Fibroblast of skin of right quadriceps (primary cell): Measurements from ENCODE around the gene CYTH1.

Source experiments
- DNase-seq: peaks from one replicate; pipeline ENCODE4 v3.0.0-alpha.2; 2013

The CYTH1 gene, protein sequence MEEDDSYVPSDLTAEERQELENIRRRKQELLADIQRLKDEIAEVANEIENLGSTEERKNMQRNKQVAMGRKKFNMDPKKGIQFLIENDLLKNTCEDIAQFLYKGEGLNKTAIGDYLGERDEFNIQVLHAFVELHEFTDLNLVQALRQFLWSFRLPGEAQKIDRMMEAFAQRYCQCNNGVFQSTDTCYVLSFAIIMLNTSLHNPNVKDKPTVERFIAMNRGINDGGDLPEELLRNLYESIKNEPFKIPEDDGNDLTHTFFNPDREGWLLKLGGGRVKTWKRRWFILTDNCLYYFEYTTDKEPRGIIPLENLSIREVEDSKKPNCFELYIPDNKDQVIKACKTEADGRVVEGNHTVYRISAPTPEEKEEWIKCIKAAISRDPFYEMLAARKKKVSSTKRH

DNA sequence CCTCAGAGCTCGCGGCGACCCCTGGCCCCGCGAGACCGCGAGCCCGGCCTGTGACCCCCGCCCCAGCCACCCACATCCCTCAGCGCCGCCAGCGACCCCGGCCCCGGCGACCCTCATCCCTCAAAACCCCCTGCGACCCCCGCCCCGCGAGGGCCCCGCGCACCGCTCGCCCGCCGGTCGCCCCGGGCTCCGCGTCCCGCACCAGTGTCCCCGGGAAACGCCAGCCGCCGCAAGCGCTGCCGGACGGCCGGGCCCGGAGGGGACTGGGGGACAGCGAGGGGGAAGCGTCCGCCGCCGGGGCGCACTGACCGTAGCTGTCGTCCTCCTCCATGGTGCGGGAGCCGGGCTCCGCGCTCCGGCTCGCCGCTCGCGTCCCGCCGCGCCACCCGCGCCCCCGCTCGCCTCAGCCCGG, at the start of gene CYTH1:
TSS of gene CYTH1 (minus strand) at position 381 of the 412 bp plus-strand sequence. CDS start at position 331, 50 bp downstream.
- no peak for DNase-seq

DNA sequence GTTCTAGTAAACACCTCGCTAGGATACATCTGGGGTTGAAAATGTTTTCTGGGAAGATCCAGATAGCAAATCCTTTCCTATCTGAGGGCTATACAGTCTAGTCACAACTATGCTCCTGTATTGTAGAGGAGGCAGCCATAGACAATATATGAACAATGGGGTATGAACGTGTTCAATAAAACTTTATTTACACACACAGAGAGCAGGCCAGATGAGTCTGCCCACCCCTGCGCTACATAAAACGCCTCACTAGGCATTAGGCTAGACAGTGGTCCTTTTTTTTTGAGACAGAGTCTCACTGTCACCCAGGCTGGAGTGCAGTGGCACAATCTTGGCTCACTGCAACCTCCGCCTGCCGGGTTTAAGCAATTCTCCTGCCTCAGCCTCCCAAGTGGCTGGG, 47.4 kb upstream of the CYTH1 start:
- no peak for DNase-seq

DNA sequence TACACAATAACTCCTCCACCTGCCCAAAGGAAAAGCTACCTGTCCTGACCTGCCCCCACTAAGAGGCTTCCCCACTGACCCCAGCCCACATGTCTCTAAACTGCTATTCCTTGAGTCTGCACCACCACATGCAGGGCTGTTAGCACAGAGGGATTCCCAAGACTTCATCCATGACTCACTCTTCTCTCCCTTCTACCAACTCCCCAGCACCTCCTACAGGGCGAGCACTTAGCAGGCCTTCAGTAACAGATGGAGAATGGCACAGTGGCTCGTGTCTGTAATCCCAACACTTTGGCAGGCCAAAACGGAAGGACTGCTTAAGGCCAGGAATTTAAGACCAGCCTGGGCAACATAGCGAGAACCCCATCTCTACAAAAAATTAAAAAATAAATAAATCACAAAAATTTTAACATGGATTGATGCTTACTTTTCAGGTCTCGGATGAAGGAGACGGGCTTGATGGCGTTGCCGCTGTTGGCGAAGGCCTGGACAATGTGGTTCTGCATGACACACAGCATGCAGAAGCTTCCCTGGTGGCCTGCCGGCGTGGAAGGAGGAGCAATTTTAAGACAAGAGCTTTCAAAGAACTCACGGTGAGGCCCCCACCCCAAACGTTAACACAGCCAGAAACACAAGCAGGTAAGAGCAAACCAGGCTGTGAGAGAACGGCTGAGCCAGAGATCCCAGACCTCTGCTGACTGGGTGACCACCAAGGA, 46.6 kb upstream of the CYTH1 start:
- peak; percentile 41 for DNase-seq

DNA sequence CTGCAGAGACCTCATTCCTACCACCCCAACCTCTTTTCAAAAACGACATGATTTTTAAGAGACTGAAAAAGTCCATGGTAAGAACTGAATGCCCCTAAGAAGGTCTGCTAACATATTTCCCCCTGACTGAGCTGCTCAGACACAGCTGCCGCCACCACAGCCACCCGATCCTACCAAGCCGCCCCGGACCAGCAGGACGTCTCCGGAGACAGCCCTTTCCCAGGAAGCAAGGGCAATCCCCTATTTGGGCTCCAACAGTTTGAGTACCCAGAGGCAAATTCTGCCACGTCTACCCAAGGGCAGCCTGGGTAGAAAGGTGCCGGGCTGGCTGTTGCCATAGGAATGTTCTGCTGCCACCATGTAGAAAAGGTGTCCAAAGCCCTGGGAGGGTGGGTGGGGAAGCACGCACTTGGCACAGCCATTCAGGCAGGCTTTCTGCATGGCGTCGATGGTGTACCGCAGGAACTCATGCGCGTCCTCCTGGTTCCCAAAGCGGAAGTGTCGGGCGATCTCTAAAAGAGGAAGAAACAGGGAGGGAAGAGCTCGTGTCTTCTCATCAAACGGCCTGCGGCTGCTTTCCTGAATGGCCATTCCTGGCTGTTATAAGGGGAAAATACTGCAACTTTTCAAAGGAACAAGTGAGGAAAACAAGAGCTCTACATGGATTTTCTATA, 44.9 kb upstream of the CYTH1 start:
- no peak for DNase-seq

DNA sequence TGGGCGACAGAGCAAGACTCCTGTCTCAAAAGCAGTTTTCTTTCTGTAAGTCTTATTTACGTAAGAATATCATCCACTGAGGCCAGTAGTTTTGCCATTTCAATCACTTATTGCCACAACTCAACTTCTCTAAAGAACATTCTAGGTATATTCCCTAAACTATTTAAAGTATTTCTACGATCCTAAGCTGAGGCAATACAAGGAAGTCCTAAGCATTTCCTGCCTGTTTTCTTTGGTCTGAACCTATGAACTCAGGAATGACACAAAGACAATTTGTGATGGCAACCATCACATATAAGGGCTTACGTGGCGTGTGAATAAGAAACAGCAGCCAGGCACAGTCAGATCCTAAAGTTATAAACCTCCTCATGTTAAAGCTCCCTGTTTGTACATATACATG, 44.3 kb upstream of the CYTH1 start:
- DNase-seq, result peak; percentile 24

DNA sequence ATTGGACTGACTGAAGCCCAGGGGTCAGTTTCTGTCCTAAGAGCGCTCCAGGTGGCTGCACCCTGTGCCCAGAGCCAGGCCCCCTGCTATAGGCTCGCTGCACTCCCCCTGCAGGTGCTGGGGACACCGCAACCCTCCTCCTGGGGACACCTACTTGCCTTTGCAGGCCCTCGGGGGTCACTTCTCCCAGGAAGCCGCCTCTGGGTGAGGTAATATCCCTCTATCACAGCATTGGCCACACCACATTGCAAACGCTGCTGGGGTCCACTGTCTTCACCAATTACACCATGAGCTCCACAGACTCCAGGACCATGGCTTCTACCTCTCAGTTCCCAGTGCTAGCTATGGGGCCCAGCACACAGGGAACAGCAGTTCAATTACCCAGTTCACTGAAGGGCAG, 43.6 kb upstream of the CYTH1 start:
- no peak for DNase-seq

DNA sequence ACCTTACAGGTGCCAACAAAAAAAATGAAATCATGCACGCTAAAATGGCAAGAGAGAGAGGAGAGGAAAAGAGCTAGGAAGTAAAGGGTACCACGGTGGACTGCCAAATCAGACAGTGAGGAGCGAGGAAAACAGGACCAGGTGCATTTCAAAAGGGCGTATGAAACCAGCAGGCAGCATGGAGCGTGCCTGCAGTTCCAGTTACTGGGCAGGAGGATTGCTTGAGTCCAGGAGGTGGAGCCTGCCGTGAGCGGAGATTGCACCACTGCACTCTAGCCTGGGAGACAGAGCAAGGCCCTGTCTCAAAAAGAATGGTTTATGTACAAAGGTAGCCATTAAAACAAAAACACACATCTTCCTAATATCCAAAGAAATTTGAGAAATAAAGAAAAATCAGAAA, 42.2 kb upstream of the CYTH1 start:
- no peak for DNase-seq

DNA sequence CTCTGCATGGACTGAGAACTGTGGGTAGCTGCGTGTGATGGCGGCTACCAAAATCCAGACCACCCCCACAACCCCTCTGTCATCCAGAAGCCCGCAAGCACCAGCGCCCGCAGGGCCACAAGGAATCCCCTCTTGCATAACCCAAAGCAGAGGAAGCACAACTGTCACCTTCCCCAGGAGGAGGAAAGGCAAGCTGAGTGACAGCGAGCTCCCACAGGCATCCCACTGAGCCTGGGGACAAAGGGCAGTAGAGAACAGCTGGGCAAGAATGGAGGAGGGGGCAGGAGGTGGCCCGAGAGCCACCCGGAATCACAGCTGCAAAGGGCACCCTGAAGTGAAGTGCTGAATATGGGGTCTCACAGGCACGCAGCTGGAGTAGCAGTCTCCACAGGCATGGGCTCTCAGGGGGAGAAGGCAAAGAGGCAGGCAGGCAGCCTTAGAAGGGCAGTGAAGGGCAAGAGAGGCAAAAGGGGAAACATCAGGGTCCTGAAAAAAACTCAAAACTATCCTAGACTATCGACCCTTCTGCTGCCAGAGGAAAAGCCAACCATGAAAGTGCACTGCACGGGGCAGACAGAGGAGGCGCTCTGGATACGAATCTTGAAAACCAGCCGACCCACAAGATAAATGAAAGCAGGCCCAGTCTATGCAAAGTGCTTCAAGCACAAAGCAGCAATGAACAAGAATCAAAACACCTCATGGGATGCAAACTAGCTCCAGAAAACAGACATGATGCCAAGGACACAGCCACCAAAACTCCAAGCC, 41.4 kb upstream of the CYTH1 start:
- DNase-seq, result no peak

DNA sequence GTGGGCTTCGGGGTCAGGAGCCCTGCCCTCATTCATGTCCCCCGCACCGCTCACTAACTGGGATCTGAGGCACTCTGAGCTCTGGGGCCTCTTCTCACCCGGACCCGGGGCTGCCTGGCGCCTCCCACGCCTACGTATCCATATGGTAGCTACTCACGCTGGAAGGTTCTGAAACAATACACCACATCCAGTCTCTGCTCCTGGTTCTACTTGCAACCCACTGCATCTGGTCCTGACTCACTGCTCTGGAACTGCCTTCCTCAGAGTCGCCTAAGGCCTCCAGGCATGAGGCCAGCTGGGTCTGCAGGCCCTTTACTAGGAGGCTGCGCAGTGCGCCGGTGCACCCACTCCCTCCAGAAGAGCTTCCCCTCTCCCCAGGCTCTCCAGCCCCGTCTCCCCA, 40.5 kb upstream of the CYTH1 start:
- peak; percentile 86 for DNase-seq

DNA sequence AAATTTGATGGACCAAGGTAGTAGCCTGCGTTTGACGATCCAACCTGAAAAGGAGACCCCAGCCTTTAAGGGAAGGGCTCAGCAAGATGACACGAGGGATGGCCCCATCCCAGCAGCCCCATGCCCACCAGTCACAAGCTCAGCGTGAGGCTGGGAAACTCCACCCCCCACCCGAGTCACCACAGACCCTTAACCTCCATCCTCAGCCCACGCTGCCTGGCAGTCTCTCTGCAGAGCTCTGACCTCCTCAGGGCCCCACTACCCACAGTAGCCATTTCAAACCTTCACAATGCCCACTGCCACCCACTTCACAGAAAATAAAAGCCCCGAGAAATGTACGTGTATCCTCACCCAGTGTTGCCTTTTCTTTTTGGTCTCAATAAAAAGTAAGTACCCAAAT, 39.9 kb upstream of the CYTH1 start:
- DNase-seq, result no peak

DNA sequence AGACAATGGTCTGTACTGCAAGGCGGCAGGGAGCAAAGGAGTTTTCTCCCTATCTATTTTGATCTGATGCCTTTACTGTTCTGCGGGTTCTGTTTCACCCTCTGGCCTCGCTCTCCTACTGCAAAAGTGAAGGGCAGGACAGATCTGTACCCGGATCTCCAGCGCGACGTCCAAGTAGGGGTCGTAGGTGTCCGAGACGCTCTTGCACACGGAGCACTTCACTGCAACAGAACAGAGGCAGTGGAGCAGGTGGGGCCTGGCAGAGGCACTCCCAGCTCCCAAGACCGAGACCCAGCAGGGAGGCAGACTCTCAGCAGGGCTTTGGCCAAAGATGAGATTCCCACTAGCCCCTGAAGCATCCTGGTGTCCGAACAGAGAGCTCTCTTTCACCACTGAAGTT, 38.8 kb upstream of the CYTH1 start:
- DNase-seq, result no peak

DNA sequence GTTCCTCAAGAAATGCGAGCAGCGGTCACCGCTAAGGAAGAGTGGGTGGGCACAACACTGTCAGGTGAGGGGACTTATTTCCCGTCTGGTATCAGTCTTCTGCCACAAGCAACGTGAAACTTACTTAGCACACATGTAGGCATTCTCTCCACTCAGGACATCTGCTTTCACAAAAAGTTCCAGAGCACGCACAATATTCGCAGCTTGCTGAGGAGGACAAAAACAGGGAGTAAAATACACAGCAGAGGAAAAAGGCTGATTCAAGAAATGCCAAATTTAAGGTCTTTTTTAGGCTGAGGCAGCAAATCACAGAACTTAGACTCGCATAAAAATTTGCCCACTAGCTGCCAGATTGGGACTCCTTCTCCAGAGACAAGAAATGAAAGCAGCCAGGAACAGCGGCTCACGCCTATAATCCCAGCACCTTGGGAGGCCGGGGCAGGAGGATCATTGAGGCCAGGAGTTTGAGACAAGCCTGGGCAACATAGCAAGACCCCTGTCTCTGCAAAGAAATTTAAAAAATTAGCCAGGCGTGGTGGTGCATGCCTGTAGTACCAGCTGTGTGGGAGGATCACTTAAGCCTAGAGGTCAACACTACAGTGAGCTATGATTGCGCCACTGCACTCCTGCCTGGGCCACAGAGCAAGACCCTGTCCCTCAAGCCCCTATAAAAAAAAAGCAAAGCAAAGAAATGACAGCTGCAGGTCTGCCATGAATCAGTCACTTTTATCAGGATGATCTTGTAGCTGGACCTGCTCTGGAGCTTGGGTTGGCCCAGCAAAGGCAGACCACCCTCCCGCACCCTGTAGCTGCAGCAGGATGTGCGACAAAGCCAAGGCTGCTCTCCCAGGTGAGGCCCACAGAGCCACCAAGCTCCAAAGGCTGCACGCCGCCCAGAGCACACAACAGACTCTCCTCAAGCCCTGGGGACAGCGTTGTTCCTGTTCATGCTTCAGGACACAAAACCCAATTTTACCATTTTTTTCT, 38.0 kb upstream of the CYTH1 start:
- DNase-seq, result no peak

DNA sequence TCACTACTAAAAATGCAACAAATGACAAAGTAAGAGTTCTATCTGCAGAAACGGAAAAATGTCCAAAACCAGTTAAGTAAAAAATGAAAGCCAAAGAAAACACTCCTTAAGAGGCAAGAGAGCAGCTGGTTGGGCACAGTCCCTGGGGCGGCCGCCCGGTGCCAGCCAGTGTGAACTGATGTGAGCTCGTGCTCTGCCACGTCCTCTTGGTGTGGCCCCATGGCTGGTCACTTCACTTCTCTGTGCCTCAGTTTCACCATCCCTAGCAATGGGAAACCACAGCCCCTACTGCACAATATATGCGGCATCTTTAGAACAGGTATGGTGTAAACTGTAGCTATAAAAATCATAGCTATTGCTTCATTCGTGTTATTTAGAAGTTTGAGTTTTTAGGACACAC, 37.3 kb upstream of the CYTH1 start:
- DNase-seq, result no peak

DNA sequence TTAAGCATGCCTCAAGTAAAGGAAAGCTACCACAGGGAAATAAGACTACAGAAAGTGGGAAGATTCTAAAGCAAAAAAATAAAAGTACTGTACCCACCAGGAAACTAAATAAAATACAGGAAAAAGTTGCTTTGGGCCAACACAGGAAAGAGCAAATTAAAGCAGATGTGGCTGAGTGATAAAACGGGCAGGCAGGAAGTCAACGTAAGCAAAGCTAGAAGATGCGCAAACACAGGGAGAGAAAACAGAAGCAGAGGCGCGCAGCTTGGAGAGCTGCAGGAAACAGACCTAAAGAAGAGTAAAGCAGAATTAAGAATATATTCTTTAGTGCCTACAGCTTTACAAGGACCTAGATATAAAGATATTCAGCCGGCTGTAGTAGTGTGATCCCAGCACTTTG, 36.9 kb upstream of the CYTH1 start:
- no peak for DNase-seq

DNA sequence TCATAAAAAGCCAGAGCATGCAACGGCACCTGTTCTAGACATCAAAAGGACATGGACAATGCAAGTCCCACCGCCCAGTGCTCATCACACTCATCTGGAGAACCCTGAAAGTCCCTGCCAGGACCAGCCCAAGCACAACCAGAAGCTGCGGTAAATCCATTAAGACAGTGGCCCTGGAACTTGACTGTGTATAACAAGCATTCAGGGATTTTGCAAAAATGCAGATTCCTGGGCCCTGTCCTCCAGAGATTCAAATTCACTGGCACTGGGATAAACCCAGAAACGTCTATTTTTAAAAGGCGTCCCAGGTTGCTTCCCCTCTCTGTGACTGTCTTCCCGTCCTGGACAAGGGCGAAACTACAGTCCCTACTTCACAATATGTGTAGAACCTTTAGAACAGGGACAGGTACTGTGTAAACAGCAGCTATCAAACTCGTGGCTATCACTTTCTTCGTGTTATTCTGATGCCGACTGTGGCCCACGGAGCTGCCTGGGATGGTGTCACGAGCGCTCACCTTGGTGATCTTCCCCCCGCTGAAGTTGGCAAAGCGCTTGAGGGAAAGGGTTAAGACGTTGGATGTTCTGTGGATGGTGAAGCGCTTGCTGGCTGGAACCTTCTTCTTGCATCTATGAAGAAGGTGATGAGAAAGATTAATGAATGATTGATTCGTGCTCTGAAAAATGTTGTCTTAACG, 36.2 kb upstream of the CYTH1 start:
- DNase-seq, result no peak

DNA sequence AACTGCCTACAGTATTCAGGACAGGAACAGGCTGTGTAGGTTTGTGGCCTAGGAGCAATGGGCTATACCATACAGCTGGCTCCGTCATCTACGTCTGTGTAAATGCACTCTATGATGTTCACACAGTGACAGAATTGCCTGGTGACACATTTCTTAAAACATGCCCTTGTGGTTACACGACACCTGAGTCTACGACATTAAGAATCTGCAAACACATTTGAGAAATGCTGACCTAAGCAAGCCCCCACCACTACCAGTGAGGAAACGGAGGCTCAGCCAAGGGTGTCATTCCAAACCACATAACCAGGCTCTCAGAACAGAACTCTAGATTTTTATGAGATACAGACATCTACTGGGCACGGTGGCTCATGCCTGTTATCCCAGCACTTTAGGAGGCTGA, 35.0 kb upstream of the CYTH1 start:
- no peak for DNase-seq

DNA sequence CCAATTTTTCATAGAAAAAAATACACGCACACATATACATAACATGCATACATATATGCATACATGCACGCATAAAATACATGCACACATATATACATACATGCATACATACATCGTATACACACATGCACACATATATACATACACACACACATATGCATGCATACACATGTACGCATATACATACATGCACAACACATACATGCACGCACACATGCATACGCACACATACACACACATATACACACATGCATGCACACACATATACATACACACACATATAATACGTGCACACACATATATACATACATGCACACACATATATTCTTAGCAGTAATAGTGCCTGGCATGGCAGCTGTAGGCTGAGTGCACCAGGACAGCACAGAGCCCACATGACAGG, 33.6 kb upstream of the CYTH1 start:
- DNase-seq, result no peak

DNA sequence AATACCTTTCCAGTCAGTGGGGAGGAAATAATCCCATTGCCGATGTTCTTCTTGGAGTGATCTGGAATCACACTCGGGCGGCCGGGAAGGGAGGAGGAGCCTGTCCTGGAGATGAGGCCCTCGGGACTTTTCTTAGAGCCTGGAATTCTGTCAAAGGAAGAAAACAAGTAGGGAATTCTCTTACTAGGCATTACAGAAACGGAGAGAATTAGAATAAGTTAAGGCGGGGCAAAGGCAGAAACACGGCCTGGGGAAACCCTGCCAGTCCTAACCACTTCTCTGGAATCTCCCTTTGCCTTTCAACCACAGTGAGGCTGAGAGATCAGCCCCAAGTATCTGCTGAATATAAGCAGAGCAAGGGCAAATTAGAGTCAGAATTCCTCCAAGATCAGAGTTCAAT, 30.8 kb upstream of the CYTH1 start:
- no peak for DNase-seq

DNA sequence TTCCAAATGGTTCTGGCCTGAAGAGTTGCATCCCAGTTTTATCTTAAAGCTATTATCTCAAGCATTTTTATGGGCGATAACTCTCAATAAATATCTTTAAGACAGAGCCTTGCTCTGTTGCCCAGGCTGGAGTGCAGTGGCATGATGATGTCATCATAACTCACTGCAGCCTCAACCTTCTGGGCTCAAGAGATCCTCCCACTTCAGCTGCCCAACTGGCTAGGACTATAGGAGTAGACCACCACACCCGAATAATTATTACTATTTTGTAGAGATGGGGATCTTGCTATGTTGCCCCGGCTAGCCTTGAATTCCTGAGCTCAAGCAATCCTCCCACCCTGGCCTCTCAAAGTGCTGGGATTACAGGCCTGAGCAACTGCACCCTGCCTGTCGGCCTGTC, 26.1 kb upstream of the CYTH1 start:
- no peak for DNase-seq

DNA sequence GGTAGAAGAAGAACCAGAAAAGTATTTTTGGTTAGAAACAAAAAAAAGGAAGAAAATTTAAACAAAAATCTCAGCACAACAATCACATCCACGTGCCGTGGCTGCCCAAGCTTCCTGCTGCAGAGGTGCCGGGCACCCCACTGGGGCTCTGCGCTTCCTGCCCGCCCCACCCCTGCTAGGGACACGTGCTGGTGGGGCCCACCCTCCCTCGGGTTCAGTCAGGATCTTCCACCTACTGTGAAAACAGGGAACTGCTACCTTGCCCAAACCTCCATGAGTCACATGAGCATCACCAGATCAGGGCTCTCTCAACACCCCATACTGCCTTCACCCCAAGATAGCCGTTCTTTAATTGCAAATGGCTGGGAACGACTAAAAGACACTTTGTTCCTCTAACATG, 24.4 kb upstream of the CYTH1 start:
- DNase-seq, result no peak

DNA sequence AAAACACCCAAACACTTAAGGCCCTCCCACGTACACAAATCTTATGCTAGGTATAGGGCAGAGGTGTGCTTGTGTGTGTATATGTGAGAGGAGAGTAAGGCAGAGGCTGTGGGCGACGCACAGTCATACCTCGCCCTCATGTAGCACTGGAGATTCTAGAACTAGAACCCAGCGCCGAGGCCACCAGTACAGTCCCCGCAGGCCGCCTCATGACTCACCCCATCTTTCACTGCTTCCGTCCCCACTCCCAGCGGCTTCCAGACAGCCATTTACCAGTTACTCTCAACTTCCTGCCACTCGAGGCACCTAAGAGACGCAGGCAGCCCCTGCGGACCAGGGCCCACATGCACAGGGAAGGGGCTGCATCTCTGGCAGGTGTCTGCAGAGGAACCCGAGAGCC, 23.2 kb upstream of the CYTH1 start:
- DNase-seq, result no peak
